Measurements from ENCODE around the gene CCDC74A. TPM values are rescaled to one million over a fixed set of nuclear protein-coding genes. Genes with fewer than 3 reads are reported as not detected.

Gene CCDC74A
- total and polyA plus RNA-seq, 9 of the 15 experiments (the other 6 are each of a cell fraction or from before 2014, with no cell fraction given) = 1.1 to 38.1 (median 9.6) TPM

DNA sequence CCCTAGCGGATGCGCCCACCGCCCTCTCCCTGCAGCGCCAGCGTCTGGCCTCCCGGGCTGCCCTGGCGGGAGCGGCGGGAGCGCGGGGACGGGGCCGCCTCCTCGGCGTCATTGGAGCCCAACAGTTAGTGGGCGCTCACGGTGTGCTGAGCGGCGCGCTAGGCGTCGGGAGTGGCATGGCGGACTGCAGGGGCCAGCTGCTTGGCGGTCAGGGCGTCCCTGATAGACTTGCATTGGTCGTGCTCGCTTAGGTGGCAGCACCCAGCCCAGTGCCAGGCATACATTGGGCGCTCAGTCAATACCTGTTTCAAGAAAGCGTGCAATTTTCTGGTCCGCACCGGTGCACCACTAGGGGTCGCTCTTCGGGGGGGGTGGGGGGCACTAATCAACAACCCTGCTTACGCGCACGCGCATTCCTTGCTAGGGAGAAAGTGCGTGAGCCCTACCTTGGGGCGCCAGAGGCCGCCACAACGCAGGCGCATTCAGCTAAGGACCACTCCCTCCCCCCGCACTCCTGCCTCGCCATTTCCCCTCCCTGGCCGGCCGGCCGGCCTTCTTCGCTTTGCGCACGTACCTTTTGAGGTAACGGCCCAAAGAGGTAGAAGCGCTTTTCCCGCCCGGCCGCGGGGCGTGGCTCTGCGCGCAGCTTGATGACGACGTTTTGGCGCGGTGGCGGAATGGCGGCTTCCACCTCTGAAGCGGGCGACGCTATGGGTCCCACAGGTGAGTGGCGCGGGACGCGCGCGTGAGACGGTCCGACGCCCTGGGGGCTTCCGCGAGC lies 35.1 kb upstream of the CCDC74A start (continued):
- TF ChIP-seq ZFP36 (IDR thresholded peaks at IDR 0.05; ENCODE audit: low read depth, low read length, partially characterized antibody) (peak; percentile 29), FOXM1 (IDR thresholded peaks at IDR 0.05; ENCODE audit: low read depth) (peak; percentile 35; the same call in 1 of the 2 replicates), FOXM1 (CRISPR knock-in tag; IDR thresholded peaks at IDR 0.05; ENCODE audit: low read depth) (no peak), GATAD2A (IDR thresholded peaks at IDR 0.05) (no peak), GABPB1 (CRISPR knock-in tag; IDR thresholded peaks at IDR 0.05) (peak; percentile 65), CBFA2T3 (IDR thresholded peaks at IDR 0.05) (0 out of 2 replicates have a peak, but pooled peaks have one; percentile 7), SRSF3 (IDR thresholded peaks at IDR 0.05; ENCODE audit: insufficient read depth, low read length) (no peak), U2AF2 (optimal IDR thresholded peaks at IDR 0.05; ENCODE audit: low read depth, low read length) (no peak), TRIM24 (IDR thresholded peaks at IDR 0.05) (no peak), ERF (CRISPR knock-in tag; IDR thresholded peaks at IDR 0.05) (no peak), HSF4 (CRISPR knock-in tag; IDR thresholded peaks at IDR 0.05; ENCODE audit: borderline replicate concordance) (no peak), ZFP1 (CRISPR knock-in tag; IDR thresholded peaks at IDR 0.05) (no peak), CEBPG (CRISPR knock-in tag; IDR thresholded peaks at IDR 0.05) (no peak; the same call in 1 of the 2 replicates), CEBPG (tag; conservative IDR thresholded peaks at IDR 0.05 in 1 of 2, IDR thresholded peaks at IDR 0.05 in 1 of 2) (no peak), ZC3H11A (IDR thresholded peaks at IDR 0.05; ENCODE audit: low read depth, low read length) (0 out of 2 replicates have a peak, but pooled peaks have one; percentile 30), MEF2D (tag; conservative IDR thresholded peaks at IDR 0.05; ENCODE audit: low read depth) (no peak), CBX5 (IDR thresholded peaks at IDR 0.05; ENCODE audit: borderline replicate concordance, low read depth) (no peak)
- TF ChIP-seq, protein P1, sequence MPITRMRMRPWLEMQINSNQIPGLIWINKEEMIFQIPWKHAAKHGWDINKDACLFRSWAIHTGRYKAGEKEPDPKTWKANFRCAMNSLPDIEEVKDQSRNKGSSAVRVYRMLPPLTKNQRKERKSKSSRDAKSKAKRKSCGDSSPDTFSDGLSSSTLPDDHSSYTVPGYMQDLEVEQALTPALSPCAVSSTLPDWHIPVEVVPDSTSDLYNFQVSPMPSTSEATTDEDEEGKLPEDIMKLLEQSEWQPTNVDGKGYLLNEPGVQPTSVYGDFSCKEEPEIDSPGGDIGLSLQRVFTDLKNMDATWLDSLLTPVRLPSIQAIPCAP (CRISPR knock-in tag; IDR thresholded peaks at IDR 0.05; ENCODE audit: borderline replicate concordance) = 0 out of 2 replicates have a peak, but pooled peaks have one; percentile 47
- TF ChIP-seq, protein P2, sequence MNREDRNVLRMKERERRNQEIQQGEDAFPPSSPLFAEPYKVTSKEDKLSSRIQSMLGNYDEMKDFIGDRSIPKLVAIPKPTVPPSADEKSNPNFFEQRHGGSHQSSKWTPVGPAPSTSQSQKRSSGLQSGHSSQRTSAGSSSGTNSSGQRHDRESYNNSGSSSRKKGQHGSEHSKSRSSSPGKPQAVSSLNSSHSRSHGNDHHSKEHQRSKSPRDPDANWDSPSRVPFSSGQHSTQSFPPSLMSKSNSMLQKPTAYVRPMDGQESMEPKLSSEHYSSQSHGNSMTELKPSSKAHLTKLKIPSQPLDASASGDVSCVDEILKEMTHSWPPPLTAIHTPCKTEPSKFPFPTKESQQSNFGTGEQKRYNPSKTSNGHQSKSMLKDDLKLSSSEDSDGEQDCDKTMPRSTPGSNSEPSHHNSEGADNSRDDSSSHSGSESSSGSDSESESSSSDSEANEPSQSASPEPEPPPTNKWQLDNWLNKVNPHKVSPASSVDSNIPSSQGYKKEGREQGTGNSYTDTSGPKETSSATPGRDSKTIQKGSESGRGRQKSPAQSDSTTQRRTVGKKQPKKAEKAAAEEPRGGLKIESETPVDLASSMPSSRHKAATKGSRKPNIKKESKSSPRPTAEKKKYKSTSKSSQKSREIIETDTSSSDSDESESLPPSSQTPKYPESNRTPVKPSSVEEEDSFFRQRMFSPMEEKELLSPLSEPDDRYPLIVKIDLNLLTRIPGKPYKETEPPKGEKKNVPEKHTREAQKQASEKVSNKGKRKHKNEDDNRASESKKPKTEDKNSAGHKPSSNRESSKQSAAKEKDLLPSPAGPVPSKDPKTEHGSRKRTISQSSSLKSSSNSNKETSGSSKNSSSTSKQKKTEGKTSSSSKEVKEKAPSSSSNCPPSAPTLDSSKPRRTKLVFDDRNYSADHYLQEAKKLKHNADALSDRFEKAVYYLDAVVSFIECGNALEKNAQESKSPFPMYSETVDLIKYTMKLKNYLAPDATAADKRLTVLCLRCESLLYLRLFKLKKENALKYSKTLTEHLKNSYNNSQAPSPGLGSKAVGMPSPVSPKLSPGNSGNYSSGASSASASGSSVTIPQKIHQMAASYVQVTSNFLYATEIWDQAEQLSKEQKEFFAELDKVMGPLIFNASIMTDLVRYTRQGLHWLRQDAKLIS (CRISPR knock-in tag; IDR thresholded peaks at IDR 0.05) = no peak; the same call in 1 of the 2 replicates
- TF ChIP-seq, protein P3, sequence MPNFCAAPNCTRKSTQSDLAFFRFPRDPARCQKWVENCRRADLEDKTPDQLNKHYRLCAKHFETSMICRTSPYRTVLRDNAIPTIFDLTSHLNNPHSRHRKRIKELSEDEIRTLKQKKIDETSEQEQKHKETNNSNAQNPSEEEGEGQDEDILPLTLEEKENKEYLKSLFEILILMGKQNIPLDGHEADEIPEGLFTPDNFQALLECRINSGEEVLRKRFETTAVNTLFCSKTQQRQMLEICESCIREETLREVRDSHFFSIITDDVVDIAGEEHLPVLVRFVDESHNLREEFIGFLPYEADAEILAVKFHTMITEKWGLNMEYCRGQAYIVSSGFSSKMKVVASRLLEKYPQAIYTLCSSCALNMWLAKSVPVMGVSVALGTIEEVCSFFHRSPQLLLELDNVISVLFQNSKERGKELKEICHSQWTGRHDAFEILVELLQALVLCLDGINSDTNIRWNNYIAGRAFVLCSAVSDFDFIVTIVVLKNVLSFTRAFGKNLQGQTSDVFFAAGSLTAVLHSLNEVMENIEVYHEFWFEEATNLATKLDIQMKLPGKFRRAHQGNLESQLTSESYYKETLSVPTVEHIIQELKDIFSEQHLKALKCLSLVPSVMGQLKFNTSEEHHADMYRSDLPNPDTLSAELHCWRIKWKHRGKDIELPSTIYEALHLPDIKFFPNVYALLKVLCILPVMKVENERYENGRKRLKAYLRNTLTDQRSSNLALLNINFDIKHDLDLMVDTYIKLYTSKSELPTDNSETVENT (CRISPR knock-in tag; IDR thresholded peaks at IDR 0.05) = peak; percentile 37; the same call in 1 of the 2 replicates
- TF ChIP-seq, protein P4, sequence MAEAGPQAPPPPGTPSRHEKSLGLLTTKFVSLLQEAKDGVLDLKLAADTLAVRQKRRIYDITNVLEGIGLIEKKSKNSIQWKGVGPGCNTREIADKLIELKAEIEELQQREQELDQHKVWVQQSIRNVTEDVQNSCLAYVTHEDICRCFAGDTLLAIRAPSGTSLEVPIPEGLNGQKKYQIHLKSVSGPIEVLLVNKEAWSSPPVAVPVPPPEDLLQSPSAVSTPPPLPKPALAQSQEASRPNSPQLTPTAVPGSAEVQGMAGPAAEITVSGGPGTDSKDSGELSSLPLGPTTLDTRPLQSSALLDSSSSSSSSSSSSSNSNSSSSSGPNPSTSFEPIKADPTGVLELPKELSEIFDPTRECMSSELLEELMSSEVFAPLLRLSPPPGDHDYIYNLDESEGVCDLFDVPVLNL (CRISPR knock-in tag; IDR thresholded peaks at IDR 0.05; ENCODE audit: low read depth) = peak; percentile 96

All from K562 (cell line).